Kidney glomerular epithelial cell (primary cell): ENCODE measurements around the gene PPP2R5C.

Experiments
- DNase-seq: peaks from one replicate; lab custom pipeline; 2025; lab: John Stamatoyannopoulos, UW

PPP2R5C gene

DNA sequence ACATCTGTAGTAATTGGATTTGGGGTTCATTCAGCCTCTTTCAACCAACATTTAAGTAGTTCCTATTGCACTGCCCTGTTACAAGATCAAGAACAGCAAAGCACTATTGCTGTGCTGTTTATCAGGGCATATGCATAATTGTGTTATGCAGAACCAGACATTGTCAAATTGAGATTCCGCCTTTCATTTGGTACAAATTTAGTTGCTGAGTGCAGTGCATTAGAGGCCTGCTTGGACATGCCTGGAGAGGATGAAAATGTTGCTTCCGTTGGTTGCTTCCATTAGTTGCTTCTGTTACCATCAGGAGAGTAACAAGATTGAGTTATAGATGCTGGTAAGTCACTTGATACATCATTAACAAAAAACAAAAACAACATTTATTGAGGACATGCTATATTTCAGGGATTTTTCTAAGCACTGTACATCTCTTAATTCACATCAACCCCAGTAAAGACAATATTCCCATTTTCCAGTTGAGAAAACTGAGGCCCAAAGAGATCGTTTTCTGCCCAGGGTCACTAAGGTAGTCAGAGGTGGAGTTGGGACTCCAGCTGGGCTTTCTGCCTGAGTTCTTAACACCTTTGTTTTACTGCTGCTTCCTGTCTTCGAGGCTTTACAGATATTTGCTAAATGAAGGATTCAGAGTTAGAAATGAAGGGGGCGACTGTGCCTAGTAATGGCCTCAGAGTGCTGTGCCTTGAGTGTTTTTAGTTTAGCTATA is 79.3 kb downstream of the PPP2R5C start:
- no peak for DNase-seq

- no peak for DNase-seq
Observed at GRCh38 chr14:101843038-101843437, 81.5 kb downstream of the PPP2R5C start.

DNA sequence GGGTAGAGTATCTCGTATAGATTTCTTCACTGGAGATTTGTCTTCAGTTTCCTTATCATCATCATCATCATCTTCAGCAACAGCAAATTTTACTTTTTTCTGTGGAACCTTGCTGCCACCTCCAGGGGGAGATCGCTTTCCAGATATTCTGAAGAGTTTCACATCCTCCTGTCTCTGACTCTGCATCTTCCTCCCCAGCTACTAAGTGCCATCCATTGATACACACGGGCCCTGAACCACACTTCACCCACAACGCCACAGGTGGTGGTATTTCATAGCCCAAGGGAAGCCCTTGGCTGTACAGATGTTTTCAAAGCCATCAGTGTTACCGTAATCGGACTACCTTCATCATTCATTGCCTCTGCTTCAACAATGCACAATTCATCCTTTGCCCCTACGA is 82.2 kb downstream of the PPP2R5C start:
- no peak for DNase-seq

DNA sequence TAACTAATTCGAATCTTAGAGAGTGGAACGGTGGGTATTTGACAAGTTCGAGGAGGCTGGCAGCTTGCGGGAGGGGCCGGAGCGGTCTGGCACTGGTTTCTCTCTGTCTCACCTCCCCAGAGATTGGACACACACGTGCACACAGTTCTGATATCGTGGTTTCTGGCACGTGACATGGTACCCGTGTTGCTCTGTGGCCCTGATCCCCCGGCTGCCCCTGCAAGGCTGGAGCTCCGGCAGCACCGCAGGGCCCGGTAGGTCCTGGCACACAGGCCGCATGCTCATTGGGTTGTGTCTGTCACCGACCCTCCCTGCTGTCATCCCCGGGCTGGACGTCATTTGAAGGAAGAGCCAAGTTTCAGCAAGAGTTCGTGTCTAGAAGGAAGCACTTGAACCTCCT is 82.7 kb downstream of the PPP2R5C start:
- no peak for DNase-seq

DNA sequence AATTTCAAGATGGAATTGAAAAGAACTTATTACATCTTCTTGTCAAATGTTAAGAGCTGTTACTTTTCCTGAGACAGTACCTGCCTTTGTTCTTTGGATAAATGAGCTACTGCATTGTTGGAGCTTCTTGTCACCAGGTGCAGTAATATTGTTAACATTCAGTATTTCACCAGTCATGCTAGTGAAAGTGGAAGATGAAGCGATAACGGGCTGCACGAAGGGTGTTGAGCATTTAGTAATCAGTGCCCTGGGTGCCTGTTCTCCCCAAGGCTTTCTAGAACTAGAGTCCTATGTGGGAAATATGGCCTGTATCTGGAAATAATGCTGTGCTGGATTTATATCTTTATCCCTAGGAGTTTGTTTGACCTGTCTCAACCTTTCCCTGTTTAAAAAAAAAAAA is 83.2 kb downstream of the PPP2R5C start:
- DNase-seq, result no peak

GRCh38 chr14:101845496-101845895 is 84.0 kb downstream of the PPP2R5C start:
- DNase-seq, result no peak

- DNase-seq, result no peak
Observed at GRCh38 chr14:101845896-101846295, 84.4 kb downstream of the PPP2R5C start.

GRCh38 chr14:101849125-101849524 is 87.6 kb downstream of the PPP2R5C start:
- DNase-seq, result no peak

DNA sequence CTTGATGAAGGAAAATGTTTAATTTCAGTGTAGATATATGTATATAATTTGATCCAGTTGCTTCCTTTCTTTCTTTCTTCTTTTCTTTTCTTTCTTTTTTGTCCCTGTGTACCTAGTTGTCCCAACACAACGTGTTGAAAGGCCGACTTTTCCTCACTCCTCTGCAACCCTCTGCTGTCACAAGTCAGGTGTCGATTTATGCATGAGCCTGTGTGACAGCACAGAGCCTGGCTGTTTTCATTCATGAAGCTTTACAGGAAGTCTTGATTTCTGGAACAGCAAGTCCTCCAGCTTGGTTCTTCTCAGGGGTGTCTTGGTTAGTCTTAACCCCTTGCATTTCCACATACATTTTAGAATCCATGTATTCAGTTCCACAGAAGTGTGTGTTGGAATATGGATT is 88.1 kb downstream of the PPP2R5C start:
- DNase-seq, result no peak

GRCh38 chr14:101851183-101851582 is 89.7 kb downstream of the PPP2R5C start:
- no peak for DNase-seq

GRCh38 chr14:101851736-101852405 is 90.4 kb downstream of the PPP2R5C start:
- DNase-seq, result no peak

GRCh38 chr14:101852785-101853184 is 91.3 kb downstream of the PPP2R5C start:
- no peak for DNase-seq

DNA sequence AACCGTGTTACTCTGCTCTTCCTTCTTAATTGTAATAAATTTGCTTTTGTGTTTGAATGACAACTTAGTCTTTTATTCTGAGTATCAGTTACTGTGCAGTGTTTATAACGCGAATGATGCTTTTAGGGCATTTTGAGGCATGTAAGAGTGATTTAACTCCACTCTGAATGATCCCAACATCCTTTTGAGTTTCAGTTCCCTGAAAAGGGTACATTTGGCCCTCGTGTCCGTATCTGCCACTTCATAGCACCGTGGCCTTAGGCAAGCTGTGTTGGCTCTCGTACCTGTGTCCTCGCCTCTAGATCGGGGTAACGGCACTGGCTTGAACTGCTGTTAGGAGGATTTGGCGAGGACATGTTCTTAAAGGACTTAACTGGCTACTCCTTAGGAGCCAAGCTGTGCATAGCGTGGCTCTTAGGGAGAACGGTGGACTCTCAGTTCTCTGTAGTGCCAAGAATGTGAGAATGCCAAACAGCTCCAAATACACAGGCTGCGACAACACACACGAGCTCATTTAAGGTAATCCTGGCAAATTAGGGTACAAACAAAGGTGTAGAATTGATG is 92.0 kb downstream of the PPP2R5C start:
- no peak for DNase-seq

- no peak for DNase-seq
Observed at GRCh38 chr14:101854366-101854765, 92.9 kb downstream of the PPP2R5C start.

DNA sequence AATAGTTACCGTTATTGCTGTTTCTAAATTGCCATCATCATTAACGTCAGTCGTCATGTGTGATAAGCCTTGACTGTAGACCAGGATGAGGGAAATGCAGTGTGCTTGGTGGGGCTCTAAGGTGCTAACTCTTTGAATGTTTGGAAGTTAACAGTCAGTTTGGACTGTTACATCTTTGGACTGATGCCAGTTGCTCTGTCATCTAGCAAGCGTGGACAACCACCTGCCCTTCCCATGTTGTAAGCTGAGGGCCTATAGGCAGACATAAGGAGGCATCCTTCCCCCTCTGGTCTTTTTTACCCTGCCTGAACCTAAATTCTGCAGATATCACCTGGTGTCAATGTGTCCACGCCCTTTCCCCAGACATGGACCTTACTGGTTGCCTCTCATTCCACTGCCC is 94.4 kb downstream of the PPP2R5C start:
- DNase-seq, result no peak

DNA sequence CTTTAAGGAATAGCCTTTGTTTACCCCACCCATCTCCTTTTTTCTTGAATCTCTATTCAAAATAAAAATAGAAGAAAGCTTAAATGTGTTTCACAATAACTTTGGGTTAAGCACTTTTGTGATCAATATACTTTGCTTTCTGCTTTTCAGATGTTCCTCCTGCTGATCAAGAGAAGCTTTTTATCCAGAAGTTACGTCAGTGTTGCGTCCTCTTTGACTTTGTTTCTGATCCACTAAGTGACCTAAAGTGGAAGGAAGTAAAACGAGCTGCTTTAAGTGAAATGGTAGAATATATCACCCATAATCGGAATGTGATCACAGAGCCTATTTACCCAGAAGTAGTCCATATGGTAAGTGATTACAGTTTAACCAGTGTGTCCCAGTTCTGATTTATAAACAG is 95.0 kb downstream of the PPP2R5C start:
- no peak for DNase-seq

DNA sequence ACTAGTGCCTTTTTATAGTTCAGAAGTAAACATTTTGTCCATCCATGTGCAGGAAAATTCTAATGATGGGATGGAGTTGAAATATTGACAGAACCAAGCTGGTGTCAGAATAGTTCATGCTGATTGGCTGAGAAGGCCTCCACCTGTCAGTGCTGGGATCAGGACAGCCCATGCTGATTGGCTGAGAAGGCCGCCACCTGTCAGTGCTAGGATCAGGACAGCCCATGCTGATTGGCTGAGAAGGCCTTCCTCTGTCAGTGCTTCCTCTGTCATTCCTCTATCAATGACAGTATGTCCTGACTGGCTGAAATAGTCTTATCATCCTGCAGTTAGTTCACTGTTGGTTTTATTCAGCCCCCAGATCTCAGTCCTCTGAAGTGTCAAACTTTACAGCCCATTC is 95.7 kb downstream of the PPP2R5C start:
- no peak for DNase-seq

- DNase-seq, result no peak
Observed at GRCh38 chr14:101858791-101859537, 97.5 kb downstream of the PPP2R5C start.

GRCh38 chr14:101859538-101859902 is 98.0 kb downstream of the PPP2R5C start:
- DNase-seq, result no peak

DNA sequence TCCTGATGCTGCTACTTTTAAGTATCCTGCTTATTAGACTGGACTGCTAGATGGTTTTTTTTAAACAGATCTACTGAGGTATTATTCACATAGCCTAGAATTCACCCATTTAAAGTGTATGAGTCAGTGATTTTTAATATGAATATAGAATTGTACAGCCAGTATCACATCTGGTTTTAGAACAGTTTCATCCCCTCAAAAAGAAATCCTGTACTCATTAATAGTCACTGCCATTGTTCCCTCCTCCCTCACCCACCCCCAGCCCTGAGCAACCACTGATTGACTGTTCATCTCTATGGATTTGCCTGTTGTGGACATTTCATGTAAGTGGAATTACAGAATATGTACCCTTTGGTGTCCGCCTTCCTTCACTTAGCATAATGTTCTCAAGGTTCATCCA is 98.4 kb downstream of the PPP2R5C start:
- DNase-seq, result no peak

DNA sequence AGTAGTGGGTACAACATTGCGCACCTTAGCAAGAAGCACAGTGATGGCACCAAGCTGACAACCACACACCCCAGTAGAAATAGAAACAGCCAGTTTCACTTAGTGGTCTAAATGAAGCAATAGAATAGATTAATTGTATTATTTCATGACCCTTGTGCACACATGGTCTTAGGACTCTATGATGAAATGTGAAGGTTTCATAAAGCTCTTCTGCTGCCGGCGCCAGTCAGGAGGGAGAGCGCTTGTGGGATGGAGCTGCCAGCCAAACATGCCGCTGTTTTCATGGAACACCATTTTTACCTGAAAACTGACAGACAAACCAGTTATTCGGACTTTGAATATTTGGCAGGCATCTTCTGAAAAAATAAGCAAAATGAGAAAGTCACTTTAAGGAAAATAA is 100.0 kb downstream of the PPP2R5C start:
- DNase-seq, result no peak

DNA sequence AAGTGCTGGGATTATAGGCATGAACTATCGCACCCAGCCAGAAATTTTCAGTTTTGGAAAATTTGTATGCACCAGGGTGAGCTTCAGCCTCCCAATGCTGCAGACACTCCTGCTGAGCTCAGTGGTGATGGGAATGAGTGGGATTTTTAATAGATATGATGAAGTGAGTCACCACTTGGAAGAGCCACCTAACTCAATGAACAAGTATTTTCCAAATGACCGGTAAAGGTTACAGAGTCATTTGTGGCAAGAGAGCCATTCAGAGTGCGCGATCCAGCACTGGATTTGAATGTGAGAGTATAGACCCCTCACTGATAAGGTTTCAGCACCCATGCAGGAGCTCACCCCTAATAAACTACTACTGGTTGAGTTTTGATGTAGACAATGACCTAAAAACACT is 100.7 kb downstream of the PPP2R5C start:
- peak; percentile 44 for DNase-seq

- DNase-seq, result peak; percentile 33
Observed at GRCh38 chr14:101862711-101863110, 101.2 kb downstream of the PPP2R5C start.
